Fibroblast of upper back skin (primary cell): ENCODE measurements around the gene PRTFDC1.
"Not testable (repeated sequence)": the region's sequence is repeated elsewhere in the genome, so short reads cannot be mapped to it uniquely, and the experiment has no call there.

ENCODE experiments used
- DNase-seq: peaks from one replicate; pipeline ENCODE4 v3.0.0-alpha.2; 2013

The PRTFDC1 gene

GRCh38 chr10:24952143-24952706 is at the start of gene PRTFDC1:
Gene PRTFDC1 (minus strand): TSS chr10:24952606. CDS start chr10:24952575, 31 bp downstream.
- DNase-seq, result no peak

- DNase-seq, result no peak
Observed at GRCh38 chr10:24998044-24998443, 45.6 kb upstream of the PRTFDC1 start.

- no peak for DNase-seq
Observed at GRCh38 chr10:24995072-24995471, 42.7 kb upstream of the PRTFDC1 start.

GRCh38 chr10:24993237-24993958 is 41.0 kb upstream of the PRTFDC1 start:
- no peak for DNase-seq

- DNase-seq, result no peak
Observed at GRCh38 chr10:24992512-24993133, 40.2 kb upstream of the PRTFDC1 start.

GRCh38 chr10:24991298-24991697 is 38.9 kb upstream of the PRTFDC1 start:
- DNase-seq, result no peak

- DNase-seq, result peak; percentile 8
Observed at GRCh38 chr10:24989867-24990266, 37.5 kb upstream of the PRTFDC1 start.

- DNase-seq, result no peak
Observed at GRCh38 chr10:24988831-24989640, 36.6 kb upstream of the PRTFDC1 start.

GRCh38 chr10:24984906-24985305 is 32.5 kb upstream of the PRTFDC1 start:
- DNase-seq, result no peak

GRCh38 chr10:24983946-24984345 is 31.5 kb upstream of the PRTFDC1 start:
- peak; percentile 38 for DNase-seq

- DNase-seq, result no peak
Observed at GRCh38 chr10:24983130-24983529, 30.7 kb upstream of the PRTFDC1 start.

- no peak for DNase-seq
Observed at GRCh38 chr10:24982319-24983112, 30.1 kb upstream of the PRTFDC1 start.

- DNase-seq, result peak; percentile 19
Observed at GRCh38 chr10:24981161-24981710, 28.8 kb upstream of the PRTFDC1 start.

GRCh38 chr10:24979685-24980084 is 27.3 kb upstream of the PRTFDC1 start:
- no peak for DNase-seq

GRCh38 chr10:24974976-24975375 is 22.6 kb upstream of the PRTFDC1 start:
- DNase-seq, result peak; percentile 88

GRCh38 chr10:24973163-24973562 is 20.8 kb upstream of the PRTFDC1 start:
- peak; percentile 18 for DNase-seq

- DNase-seq, result no peak
Observed at GRCh38 chr10:24971374-24971773, 19.0 kb upstream of the PRTFDC1 start.

- DNase-seq, result peak; percentile 55
Observed at GRCh38 chr10:24969841-24970281, 17.5 kb upstream of the PRTFDC1 start.

- DNase-seq, result not testable (repeated sequence)
Observed at GRCh38 chr10:24968951-24969350, 16.5 kb upstream of the PRTFDC1 start.

GRCh38 chr10:24968349-24968748 is 15.9 kb upstream of the PRTFDC1 start:
- DNase-seq, result no peak

GRCh38 chr10:24966962-24967481 is 14.6 kb upstream of the PRTFDC1 start:
- no peak for DNase-seq

GRCh38 chr10:24965051-24965450 is 12.6 kb upstream of the PRTFDC1 start:
- no peak for DNase-seq
